ENCODE results near the gene PNLIPRP2.

The PNLIPRP2 gene

GRCh38 chr10:116620423-116621400, at the start of gene PNLIPRP2:
Gene PNLIPRP2, plus strand, starts transcription at chr10:116620953.
- DNase-seq (ENCODE audit: low read depth in 1 of 2, low spot score in 1 of 2), result no peak
- no peak for TF ChIP-seq JUND (IDR thresholded peaks at IDR 0.05; ENCODE audit: low read depth)
- in situ Hi-C loops (cut with HindIII; ENCODE audit: low pct_unique_long_range_greater_than_20kb, low sequenced_read_pairs), result no loop called here

GRCh38 chr10:116574797-116575196, 46.0 kb upstream of the PNLIPRP2 start:
- TF ChIP-seq JUND (IDR thresholded peaks at IDR 0.05; ENCODE audit: low read depth), result no peak
- in situ Hi-C loops (cut with HindIII; ENCODE audit: low pct_unique_long_range_greater_than_20kb, low sequenced_read_pairs), result no loop called here
- DNase-seq (ENCODE audit: low read depth in 1 of 2, low spot score in 1 of 2), result no peak

GRCh38 chr10:116587878-116588591, 32.7 kb upstream of the PNLIPRP2 start:
- TF ChIP-seq JUND (IDR thresholded peaks at IDR 0.05; ENCODE audit: low read depth), result no peak
- in situ Hi-C loops (cut with HindIII; ENCODE audit: low pct_unique_long_range_greater_than_20kb, low sequenced_read_pairs), result no loop called here
- no peak for DNase-seq (ENCODE audit: low read depth in 1 of 2, low spot score in 1 of 2)

- TF ChIP-seq JUND (IDR thresholded peaks at IDR 0.05; ENCODE audit: low read depth), result no peak
- DNase-seq (ENCODE audit: low read depth in 1 of 2, low spot score in 1 of 2), result no peak
- in situ Hi-C loops (cut with HindIII; ENCODE audit: low pct_unique_long_range_greater_than_20kb, low sequenced_read_pairs), result no loop called here
These were observed 31.8 kb upstream of the PNLIPRP2 start for GRCh38 chr10:116588995-116589394.

GRCh38 chr10:116589926-116590325, 30.8 kb upstream of the PNLIPRP2 start:
- in situ Hi-C loops (cut with HindIII; ENCODE audit: low pct_unique_long_range_greater_than_20kb, low sequenced_read_pairs), result no loop called here
- peak in 1 of 2 experiments; percentile 4 for DNase-seq (ENCODE audit: low read depth in 1 of 2, low spot score in 1 of 2)
- no peak for TF ChIP-seq JUND (IDR thresholded peaks at IDR 0.05; ENCODE audit: low read depth)

- no peak for TF ChIP-seq JUND (IDR thresholded peaks at IDR 0.05; ENCODE audit: low read depth)
- DNase-seq (ENCODE audit: low read depth in 1 of 2, low spot score in 1 of 2), result no peak
- in situ Hi-C loops (cut with HindIII; ENCODE audit: low pct_unique_long_range_greater_than_20kb, low sequenced_read_pairs), result no loop called here
These were observed 29.9 kb upstream of the PNLIPRP2 start, which contains the start of gene PNLIPRP1 for GRCh38 chr10:116590590-116591444. Gene PNLIPRP1, plus strand, starts transcription at chr10:116590959. Its CDS starts 171 bp downstream, at chr10:116591130.

- in situ Hi-C loops (cut with HindIII; ENCODE audit: low pct_unique_long_range_greater_than_20kb, low sequenced_read_pairs), result no loop called here
- DNase-seq (ENCODE audit: low read depth in 1 of 2, low spot score in 1 of 2), result no peak
- TF ChIP-seq JUND (IDR thresholded peaks at IDR 0.05; ENCODE audit: low read depth), result no peak
These were observed 27.5 kb upstream of the PNLIPRP2 start for GRCh38 chr10:116593139-116593740.

GRCh38 chr10:116594525-116595035, 26.2 kb upstream of the PNLIPRP2 start:
- no peak for TF ChIP-seq JUND (IDR thresholded peaks at IDR 0.05; ENCODE audit: low read depth)
- in situ Hi-C loops (cut with HindIII; ENCODE audit: low pct_unique_long_range_greater_than_20kb, low sequenced_read_pairs), result no loop called here

GRCh38 chr10:116596062-116596461, 24.7 kb upstream of the PNLIPRP2 start:
- in situ Hi-C loops (cut with HindIII; ENCODE audit: low pct_unique_long_range_greater_than_20kb, low sequenced_read_pairs), result no loop called here
- no peak for DNase-seq (ENCODE audit: low read depth in 1 of 2, low spot score in 1 of 2)
- TF ChIP-seq JUND (IDR thresholded peaks at IDR 0.05; ENCODE audit: low read depth), result no peak

More at GRCh38 chr10:116594525-116595035, 26.2 kb upstream of the PNLIPRP2 start:
- no peak for DNase-seq (ENCODE audit: low read depth in 1 of 2, low spot score in 1 of 2)

- in situ Hi-C loops (cut with HindIII; ENCODE audit: low pct_unique_long_range_greater_than_20kb, low sequenced_read_pairs), result no loop called here
- peak in 1 of 2 experiments; percentile 7 for DNase-seq (ENCODE audit: low read depth in 1 of 2, low spot score in 1 of 2)
- TF ChIP-seq JUND (IDR thresholded peaks at IDR 0.05; ENCODE audit: low read depth), result no peak
These were observed 23.2 kb upstream of the PNLIPRP2 start for GRCh38 chr10:116597543-116597942.

GRCh38 chr10:116598329-116598728, 22.4 kb upstream of the PNLIPRP2 start:
- no peak for DNase-seq (ENCODE audit: low read depth in 1 of 2, low spot score in 1 of 2)
- no peak for TF ChIP-seq JUND (IDR thresholded peaks at IDR 0.05; ENCODE audit: low read depth)
- in situ Hi-C loops (cut with HindIII; ENCODE audit: low pct_unique_long_range_greater_than_20kb, low sequenced_read_pairs), result no loop called here
